ENCODE data around the gene SYPL2. TPM values are rescaled to one million over a fixed set of nuclear protein-coding genes. Genes with fewer than 3 reads are reported as not detected.

SYPL2 gene
- total RNA-seq, 1 experiment from 2014 or later, result not detected

DNA sequence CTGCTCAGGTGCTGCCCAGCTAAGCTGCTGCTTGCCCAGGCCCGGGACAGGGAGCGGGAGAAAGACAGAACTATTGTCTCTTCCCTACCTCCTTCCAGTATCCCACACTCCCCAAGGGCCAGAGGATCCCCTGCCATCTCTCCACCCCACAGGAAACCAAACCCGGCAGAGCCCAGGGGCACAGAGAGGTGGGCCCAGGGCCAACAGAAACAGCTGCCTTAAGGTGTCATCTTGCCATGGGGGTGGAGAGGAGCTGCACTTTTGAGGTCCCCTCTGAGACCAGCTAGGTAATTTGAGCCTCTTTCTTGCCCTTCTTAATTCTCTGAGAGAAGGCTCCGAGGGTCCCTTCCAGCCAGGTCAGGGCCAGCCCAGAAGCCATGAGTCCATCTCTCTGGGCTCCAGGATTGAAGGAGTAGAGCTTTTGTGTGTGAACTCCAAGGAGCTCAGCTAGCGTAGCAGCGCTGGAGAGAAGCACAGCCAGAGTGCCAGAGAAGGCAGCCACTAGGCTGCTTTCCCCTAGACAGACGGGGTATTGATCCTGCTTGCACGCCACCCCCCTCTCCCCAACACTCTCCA lies 63.6 kb downstream of the SYPL2 start:
- in situ Hi-C loops (cut with HindIII; ENCODE audit: low pct_unique_long_range_greater_than_20kb, low sequenced_read_pairs), result no loop called here
- no peak for DNase-seq (ENCODE audit: low read depth)

DNA sequence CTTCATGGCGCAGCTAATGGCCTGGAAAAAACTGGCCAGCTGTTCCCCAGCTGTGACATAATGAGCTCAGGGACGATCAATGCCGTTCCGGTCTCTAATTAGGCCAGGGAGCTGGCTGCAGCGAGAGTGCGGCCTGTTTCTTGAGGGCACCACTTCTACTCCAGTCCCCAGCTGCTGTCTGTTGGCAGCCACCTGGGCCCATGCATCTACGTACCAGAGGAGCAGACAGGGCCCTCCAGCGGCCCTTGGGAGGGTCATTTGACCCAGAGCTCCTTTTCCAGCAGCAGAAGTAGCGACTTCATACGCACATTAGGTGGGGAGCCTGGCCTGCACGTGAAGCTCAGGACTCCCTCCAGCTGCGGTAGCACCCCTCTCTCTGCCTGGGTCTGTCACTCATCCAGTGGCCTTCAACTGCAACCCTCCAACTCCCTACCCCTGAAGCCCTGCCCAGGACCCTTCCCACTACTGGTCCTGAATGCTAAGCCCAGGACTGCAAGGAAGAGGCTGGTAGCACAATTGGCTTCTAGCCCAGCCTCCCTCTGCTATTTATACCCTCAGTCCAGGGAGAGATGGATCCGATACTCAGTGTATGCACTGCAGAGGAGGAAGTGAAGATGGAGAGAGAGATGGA lies 64.2 kb downstream of the SYPL2 start:
- in situ Hi-C loops (cut with HindIII; ENCODE audit: low pct_unique_long_range_greater_than_20kb, low sequenced_read_pairs), result no loop called here

DNA sequence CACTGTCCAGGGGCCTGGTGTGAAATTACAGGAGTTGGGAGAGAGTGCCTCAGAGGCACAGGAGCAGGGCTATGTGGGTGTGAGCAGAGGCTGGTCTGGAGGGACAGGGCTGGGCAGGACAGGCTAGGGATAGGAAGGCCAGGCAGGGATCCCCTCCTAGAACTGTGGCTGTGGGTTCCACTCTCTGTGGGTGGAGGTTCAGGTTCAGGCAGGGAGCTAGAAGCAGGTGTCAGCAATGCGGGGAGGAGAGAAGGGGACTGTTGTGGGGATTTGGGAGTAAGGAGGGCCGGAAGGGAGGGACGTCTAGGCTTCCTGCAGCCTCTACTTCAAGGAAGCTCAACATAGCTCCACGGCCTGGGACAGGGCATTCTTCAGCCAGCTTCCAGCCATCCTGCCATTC lies 65.0 kb downstream of the SYPL2 start:
- no peak for DNase-seq (ENCODE audit: low read depth)
- in situ Hi-C loops (cut with HindIII; ENCODE audit: low pct_unique_long_range_greater_than_20kb, low sequenced_read_pairs), result no loop called here

More for the DNA sequence above, 64.2 kb downstream of the SYPL2 start:
- no peak for DNase-seq (ENCODE audit: low read depth)

Other genes with a start within 250 kb of the SYPL2 start
- gene CELSR2, start 217.0 kb upstream of the SYPL2 start, total RNA-seq (2014; rRNA removed; shearing (Covaris generic); ENCODE audit: low replicate concordance), result 4.6 and 4.8 TPM in 2 replicates
- gene PSRC1, start 183.4 kb upstream of the SYPL2 start, total RNA-seq (2014; rRNA removed; shearing (Covaris generic); ENCODE audit: low replicate concordance), result 21.8 and 27.6 TPM in 2 replicates
- not detected in 2 replicates for gene MYBPHL, start 159.5 kb upstream of the SYPL2 start, total RNA-seq (2014; rRNA removed; shearing (Covaris generic); ENCODE audit: low replicate concordance)
- gene SORT1, start 68.6 kb upstream of the SYPL2 start, total RNA-seq (2014; rRNA removed; shearing (Covaris generic); ENCODE audit: low replicate concordance), result 9.5 and 11.0 TPM in 2 replicates
- gene PSMA5, start 40.1 kb upstream of the SYPL2 start, total RNA-seq (2014; rRNA removed; shearing (Covaris generic); ENCODE audit: low replicate concordance), result 106 and 108 TPM in 2 replicates
- gene ATXN7L2, start 17.4 kb downstream of the SYPL2 start, total RNA-seq (2014; rRNA removed; shearing (Covaris generic); ENCODE audit: low replicate concordance), result 1.5 and 2.8 TPM in 2 replicates
- 0.32 and 1.9 TPM in 2 replicates for gene CYB561D1, start 27.5 kb downstream of the SYPL2 start, total RNA-seq (2014; rRNA removed; shearing (Covaris generic); ENCODE audit: low replicate concordance)
- 0.51 and 3.4 TPM in 2 replicates for gene AMIGO1, start 43.2 kb downstream of the SYPL2 start, total RNA-seq (2014; rRNA removed; shearing (Covaris generic); ENCODE audit: low replicate concordance)
- gene GPR61, start 73.3 kb downstream of the SYPL2 start, total RNA-seq (2014; rRNA removed; shearing (Covaris generic); ENCODE audit: low replicate concordance), result not detected in 2 replicates
- gene GNAI3, start 82.1 kb downstream of the SYPL2 start, total RNA-seq (2014; rRNA removed; shearing (Covaris generic); ENCODE audit: low replicate concordance), result 5.0 and 6.7 TPM in 2 replicates
- not detected in 2 replicates for gene GNAT2, start 153.1 kb downstream of the SYPL2 start, total RNA-seq (2014; rRNA removed; shearing (Covaris generic); ENCODE audit: low replicate concordance)
- 131 and 135 TPM in 2 replicates for gene AMPD2, start 153.3 kb downstream of the SYPL2 start, total RNA-seq (2014; rRNA removed; shearing (Covaris generic); ENCODE audit: low replicate concordance)
- 13.6 and 21.7 TPM in 2 replicates for gene GSTM4, start 189.6 kb downstream of the SYPL2 start, total RNA-seq (2014; rRNA removed; shearing (Covaris generic); ENCODE audit: low replicate concordance)
- gene GSTM2, start 201.5 kb downstream of the SYPL2 start, total RNA-seq (2014; rRNA removed; shearing (Covaris generic); ENCODE audit: low replicate concordance), result 0.61 TPM in 1 of 2 replicates, not detected in the other
- not detected in 2 replicates for gene GSTM1, start 221.3 kb downstream of the SYPL2 start, total RNA-seq (2014; rRNA removed; shearing (Covaris generic); ENCODE audit: low replicate concordance)
- not detected in 2 replicates for gene GSTM5, start 245.7 kb downstream of the SYPL2 start, total RNA-seq (2014; rRNA removed; shearing (Covaris generic); ENCODE audit: low replicate concordance)